DOHH2 (cell line): Measurements from ENCODE around the gene SIGLEC6.
A peak's percentile ranks its signal among the peaks of the same experiment; 100 is the strongest.

Source experiments
- H3F3A ChIP-seq: fragments of 200-600 bp; sonication (generic), shearing (Covaris generic); 2 replicates; pipeline ENCODE4 v1.6.0; 2016; ENCODE audit warnings: antibody characterized with exemption, mild to moderate bottlenecking; ENCODE audit not compliant: control insufficient read depth, insufficient read depth
- H3K27ac ChIP-seq: fragments of 200-600 bp; sonication (generic); 2 replicates; pipeline ENCODE4 v1.5.1; 2014; ENCODE audit warnings: low read depth, mild to moderate bottlenecking, low read length, moderate library complexity
- H3K27me3 ChIP-seq: fragments of 200-600 bp; sonication (generic); 2 replicates; pipeline ENCODE4 v1.6.1; 2014; ENCODE audit warnings: mild to moderate bottlenecking, low read length, mixed read lengths; ENCODE audit not compliant: control insufficient read depth
- H3K36me3 ChIP-seq: fragments of 200-600 bp; sonication (generic); 2 replicates; pipeline ENCODE4 v1.6.1; 2014; ENCODE audit warnings: mild to moderate bottlenecking, low read length, moderate library complexity, mixed read lengths; ENCODE audit not compliant: control insufficient read depth
- H3K4me1 ChIP-seq: fragments of 200-600 bp; sonication (generic); 2 replicates; pipeline ENCODE4 v1.6.1; 2014; ENCODE audit warnings: mild to moderate bottlenecking, low read length, mixed read lengths; ENCODE audit not compliant: control insufficient read depth
- H3K4me2 ChIP-seq: fragments of 200-600 bp; sonication (generic); 2 replicates; pipeline ENCODE4 v1.6.0; 2014; ENCODE audit warnings: mild to moderate bottlenecking, low read length, moderate library complexity
- H3K4me3 ChIP-seq: fragments of 200-600 bp; sonication (generic); 2 replicates; pipeline ENCODE4 v1.5.1; 2014; ENCODE audit warnings: mild to moderate bottlenecking, low read length, mixed read lengths
- H3K79me2 ChIP-seq: fragments of 200-600 bp; sonication (generic); 2 replicates; pipeline ENCODE4 v1.6.1; 2014; ENCODE audit warnings: mild to moderate bottlenecking, low read length, mixed read lengths; ENCODE audit not compliant: control insufficient read depth
- H3K9me2 ChIP-seq: fragments of 200-600 bp; sonication (generic); replicated peaks from 2 replicates; pipeline ENCODE4 v1.6.1; 2014; ENCODE audit warnings: mild to moderate bottlenecking, low read length, mixed read lengths; ENCODE audit not compliant: control insufficient read depth
- H3K9me3 ChIP-seq: fragments of 200-600 bp; sonication (generic); 2 replicates; pipeline ENCODE4 v1.6.1; 2014; ENCODE audit warnings: antibody characterized with exemption, low read length, mixed read lengths; ENCODE audit not compliant: control insufficient read depth, insufficient read depth
- H4K20me1 ChIP-seq: fragments of 200-600 bp; sonication (generic); 2 replicates; pipeline ENCODE4 v1.6.0; 2014; ENCODE audit warnings: low read depth, mild to moderate bottlenecking, antibody characterized with exemption, low read length, moderate library complexity; ENCODE audit not compliant: control insufficient read depth, insufficient read depth
- EZH2phosphoT487 ChIP-seq: fragments of 200-600 bp; sonication (generic); IDR thresholded peaks from 2 replicates; pipeline ENCODE4 v1.6.1; 2017; ENCODE audit warnings: borderline replicate concordance, mild to moderate bottlenecking, antibody characterized with exemption, low read length, moderate library complexity, mixed read lengths
- TF ChIP-seq, protein P1 (sequence below): fragments of 200-600 bp; sonication (generic); IDR thresholded peaks from one replicate; pipeline ENCODE4 v1.5.1; 2014; ENCODE audit warnings: antibody characterized with exemption, mild to moderate bottlenecking, low read depth, low read length; ENCODE audit not compliant: poor library complexity, severe bottlenecking

Gene SIGLEC6

GRCh38 chr19:51572908-51573307 is 41.4 kb upstream of the SIGLEC6 start:
- Histone ChIP-seq H3K27ac (no peak overlapping the region), H3F3A (no peaks in the 10 kb centered on the region), H4K20me1 (no peaks in the 10 kb centered on the region), H3K9me3 (no peaks in the 10 kb centered on the region), H3K4me1 (peaks cover 16% of the 10 kb centered on the region), H3K36me3 (peaks cover 14% of the 10 kb centered on the region), H3K27me3 (peaks cover 6% of the 10 kb centered on the region), H3K79me2 (peaks cover 19% of the 10 kb centered on the region), H3K9me2 (no peaks in the 10 kb centered on the region), H3K4me3 (no peak overlapping the region), H3K4me2 (peak overlapping the region; percentile 78; the same call in 1 of the 2 replicates)
- TF ChIP-seq EZH2phosphoT487, result no peak
- TF ChIP-seq, protein P1, sequence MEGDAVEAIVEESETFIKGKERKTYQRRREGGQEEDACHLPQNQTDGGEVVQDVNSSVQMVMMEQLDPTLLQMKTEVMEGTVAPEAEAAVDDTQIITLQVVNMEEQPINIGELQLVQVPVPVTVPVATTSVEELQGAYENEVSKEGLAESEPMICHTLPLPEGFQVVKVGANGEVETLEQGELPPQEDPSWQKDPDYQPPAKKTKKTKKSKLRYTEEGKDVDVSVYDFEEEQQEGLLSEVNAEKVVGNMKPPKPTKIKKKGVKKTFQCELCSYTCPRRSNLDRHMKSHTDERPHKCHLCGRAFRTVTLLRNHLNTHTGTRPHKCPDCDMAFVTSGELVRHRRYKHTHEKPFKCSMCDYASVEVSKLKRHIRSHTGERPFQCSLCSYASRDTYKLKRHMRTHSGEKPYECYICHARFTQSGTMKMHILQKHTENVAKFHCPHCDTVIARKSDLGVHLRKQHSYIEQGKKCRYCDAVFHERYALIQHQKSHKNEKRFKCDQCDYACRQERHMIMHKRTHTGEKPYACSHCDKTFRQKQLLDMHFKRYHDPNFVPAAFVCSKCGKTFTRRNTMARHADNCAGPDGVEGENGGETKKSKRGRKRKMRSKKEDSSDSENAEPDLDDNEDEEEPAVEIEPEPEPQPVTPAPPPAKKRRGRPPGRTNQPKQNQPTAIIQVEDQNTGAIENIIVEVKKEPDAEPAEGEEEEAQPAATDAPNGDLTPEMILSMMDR, result no peak

DNA sequence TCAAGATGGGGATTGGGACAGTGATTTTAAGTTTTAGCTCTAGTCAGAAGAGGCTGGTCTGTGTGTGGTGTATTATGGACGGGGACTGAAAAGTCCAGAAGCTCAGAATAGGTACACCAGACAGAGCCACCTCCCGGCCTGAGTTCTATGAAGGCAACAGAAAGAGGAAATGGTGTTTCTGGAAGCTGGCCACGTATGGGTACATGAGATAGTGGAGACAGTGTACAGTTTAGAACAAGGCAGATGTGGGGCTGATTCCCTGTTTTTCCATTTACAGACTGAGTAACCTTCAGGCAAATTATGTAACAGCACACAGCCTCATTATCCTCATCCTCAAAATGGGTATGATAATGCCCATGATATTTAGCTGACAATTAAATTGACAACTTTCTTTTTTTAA is 40.9 kb upstream of the SIGLEC6 start:
- no peaks in the 10 kb centered on the region for H4K20me1 ChIP-seq
- peaks cover 10% of the 10 kb centered on the region for H3K27me3 ChIP-seq
- no peaks in the 10 kb centered on the region for H3K9me3 ChIP-seq
- H3F3A ChIP-seq, result no peaks in the 10 kb centered on the region
- H3K9me2 ChIP-seq, result no peaks in the 10 kb centered on the region
- peaks cover 16% of the 10 kb centered on the region for H3K4me1 ChIP-seq
- H3K27ac ChIP-seq, result no peak overlapping the region
- peaks cover 19% of the 10 kb centered on the region for H3K79me2 ChIP-seq
- H3K36me3 ChIP-seq, result peaks cover 14% of the 10 kb centered on the region
- peak overlapping the region; percentile 78 for H3K4me2 ChIP-seq
- TF ChIP-seq, protein P1, result no peak
- TF ChIP-seq EZH2phosphoT487, result no peak
- H3K4me3 ChIP-seq, result peak overlapping the region; percentile 82

DNA sequence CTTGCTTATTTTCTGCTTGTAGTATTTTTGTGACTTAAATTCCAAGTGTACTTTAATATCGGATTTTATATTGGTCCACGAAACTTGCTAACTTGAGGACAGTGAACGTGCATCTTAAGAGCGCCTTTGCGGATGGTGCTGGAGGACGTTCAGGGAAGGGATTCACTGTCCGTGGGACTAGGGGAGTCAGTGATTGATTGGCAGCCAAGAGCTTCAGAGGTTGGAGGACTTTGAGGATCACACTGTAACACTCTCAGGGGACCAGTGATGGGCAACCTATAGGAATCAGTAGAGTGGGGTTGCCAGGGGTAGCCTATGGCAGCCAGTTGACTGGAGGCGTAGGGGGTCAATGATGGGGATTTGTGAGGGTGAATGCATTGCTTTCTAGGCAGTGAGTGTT is 40.1 kb upstream of the SIGLEC6 start:
- no peak overlapping the region for H3K27ac ChIP-seq
- H3K4me1 ChIP-seq, result peaks cover 16% of the 10 kb centered on the region
- peaks cover 10% of the 10 kb centered on the region for H3K27me3 ChIP-seq
- peak overlapping the region; percentile 78 for H3K4me2 ChIP-seq
- H3K4me3 ChIP-seq, result peak overlapping the region; percentile 82
- TF ChIP-seq, protein P1, result no peak
- no peak for TF ChIP-seq EZH2phosphoT487
- H4K20me1 ChIP-seq, result no peaks in the 10 kb centered on the region
- H3K9me2 ChIP-seq, result no peaks in the 10 kb centered on the region
- H3K9me3 ChIP-seq, result no peaks in the 10 kb centered on the region
- H3K79me2 ChIP-seq, result peaks cover 19% of the 10 kb centered on the region
- peaks cover 14% of the 10 kb centered on the region for H3K36me3 ChIP-seq
- H3F3A ChIP-seq, result no peaks in the 10 kb centered on the region
